Mesenchymal stem cell (in vitro differentiated cells and primary cell): ENCODE data around the gene ZXDC.

Experiments used
- DNase-seq: peaks from one replicate; pipeline ENCODE4 v3.0.0-alpha.2; 2013
- H2AFZ ChIP-seq: one replicate; pipeline ENCODE4 v1.6.1; 2013; ENCODE audit warnings: low read depth, mild to moderate bottlenecking, control low read depth, inconsistent platforms, low read length, moderate library complexity
- H2AK5ac ChIP-seq: 2 replicates; pipeline ENCODE4 v1.6.1; 2013; ENCODE audit warnings: low read length, moderate library complexity, mild to moderate bottlenecking, inconsistent platforms; ENCODE audit not compliant: severe bottlenecking
- H2BK120ac ChIP-seq: one replicate; pipeline ENCODE4 v1.6.1; 2013; ENCODE audit warnings: low read depth, mild to moderate bottlenecking, inconsistent platforms, low read length, moderate library complexity
- H2BK12ac ChIP-seq, 2 experiments: one replicate each; pipeline ENCODE4 v1.6.1; 2013; ENCODE audit warnings: inconsistent platforms in 2 of 2, low read length in 2 of 2, mild to moderate bottlenecking in 2 of 2, moderate library complexity in 2 of 2, control low read depth in 1 of 2
- H2BK15ac ChIP-seq: one replicate; pipeline ENCODE4 v1.6.1; 2013; ENCODE audit warnings: mild to moderate bottlenecking, low read depth, inconsistent platforms; ENCODE audit not compliant: poor library complexity, severe bottlenecking
- H2BK5ac ChIP-seq: 2 replicates; pipeline ENCODE4 v1.6.1; 2013; ENCODE audit warnings: low read depth, mild to moderate bottlenecking, low read length, control low read depth, inconsistent platforms; ENCODE audit not compliant: poor library complexity, severe bottlenecking
- H3K14ac ChIP-seq, 2 experiments: one replicate each; pipeline ENCODE4 v1.6.1; 2013; ENCODE audit warnings: inconsistent platforms in 2 of 2, low read length in 2 of 2, control low read depth in 1 of 2, mild to moderate bottlenecking in 1 of 2, moderate library complexity in 1 of 2
- H3K18ac ChIP-seq, 2 experiments: one replicate each; pipeline ENCODE4 v1.6.1; 2013; ENCODE audit warnings: inconsistent platforms in 2 of 2, low read length in 2 of 2, control low read depth in 1 of 2, low read depth in 1 of 2, mild to moderate bottlenecking in 1 of 2
- H3K23ac ChIP-seq, 2 experiments: one replicate each; pipeline ENCODE4 v1.6.1; 2013; ENCODE audit warnings: inconsistent platforms in 2 of 2, low read length in 2 of 2, mild to moderate bottlenecking in 2 of 2, moderate library complexity in 2 of 2, control low read depth in 1 of 2
- H3K27ac ChIP-seq: 2 replicates; pipeline ENCODE4 v1.5.1; 2013; ENCODE audit warnings: mild to moderate bottlenecking, moderate library complexity, low read length, control low read depth, inconsistent platforms; ENCODE audit not compliant: poor library complexity, severe bottlenecking
- H3K27me3 ChIP-seq, 2 experiments: 2 replicates each; pipeline versions ENCODE4 v1.6.1 to v1.7.0; 2013; ENCODE audit warnings: low read length in 2 of 2, mild to moderate bottlenecking in 2 of 2, moderate library complexity in 2 of 2, control low read depth in 1 of 2, inconsistent platforms in 1 of 2; ENCODE audit not compliant: control insufficient read depth in 1 of 2, insufficient read depth in 1 of 2
- H3K36me3 ChIP-seq, 2 experiments: 2 replicates each; pipeline versions ENCODE4 v1.6.1 to v1.7.0; 2013; ENCODE audit warnings: low read length in 2 of 2, control low read depth in 1 of 2, inconsistent platforms in 1 of 2, low read depth in 1 of 2, mild to moderate bottlenecking in 1 of 2; ENCODE audit not compliant: insufficient read depth in 2 of 2, control insufficient read depth in 1 of 2
- H3K4ac ChIP-seq, 2 experiments: one replicate each; pipeline ENCODE4 v1.6.1; 2013; ENCODE audit warnings: inconsistent platforms in 2 of 2, low read length in 2 of 2, mild to moderate bottlenecking in 2 of 2, moderate library complexity in 2 of 2, control low read depth in 1 of 2, low read depth in 1 of 2
- H3K4me1 ChIP-seq: 2 replicates; pipeline ENCODE4 v1.6.1; 2013; ENCODE audit warnings: low read depth, low read length, control low read depth; ENCODE audit not compliant: control insufficient read depth, insufficient read depth
- H3K4me2 ChIP-seq: 2 replicates; pipeline ENCODE4 v1.6.1; 2013; ENCODE audit warnings: low read length, mild to moderate bottlenecking, inconsistent platforms; ENCODE audit not compliant: poor library complexity, severe bottlenecking
- H3K4me3 ChIP-seq, 2 experiments: 2 replicates each; pipeline versions ENCODE4 v1.5.1 to v1.7.0; 2013; ENCODE audit warnings: low read length in 2 of 2, mild to moderate bottlenecking in 2 of 2, control low read depth in 1 of 2, low read depth in 1 of 2; ENCODE audit not compliant: insufficient read depth in 1 of 2
- H3K79me1 ChIP-seq: replicated peaks from 2 replicates; pipeline ENCODE4 v1.6.1; 2013; ENCODE audit warnings: mild to moderate bottlenecking, control low read depth, low read length, inconsistent platforms; ENCODE audit not compliant: poor library complexity, severe bottlenecking
- H3K9ac ChIP-seq: 2 replicates; pipeline ENCODE4 v1.7.0; 2013; ENCODE audit warnings: mild to moderate bottlenecking, low read length, moderate library complexity
- H3K9me3 ChIP-seq: 2 replicates; pipeline ENCODE4 v1.7.0; 2013; ENCODE audit warnings: mild to moderate bottlenecking, low read length; ENCODE audit not compliant: control insufficient read depth
- H4K8ac ChIP-seq: one replicate; pipeline ENCODE4 v1.6.1; 2013; ENCODE audit warnings: inconsistent platforms, mild to moderate bottlenecking, low read length, moderate library complexity
- H4K91ac ChIP-seq: one replicate; pipeline ENCODE4 v1.6.1; 2013; ENCODE audit warnings: mild to moderate bottlenecking, low read length, inconsistent platforms
- WGBS: methylation state at CpG from one replicate; pipeline ENCODE4 v1.1.7; 2013; ENCODE audit warnings: mixed read lengths; 5-methylcytosine and 5-hydroxymethylcytosine counted together

Gene ZXDC

DNA sequence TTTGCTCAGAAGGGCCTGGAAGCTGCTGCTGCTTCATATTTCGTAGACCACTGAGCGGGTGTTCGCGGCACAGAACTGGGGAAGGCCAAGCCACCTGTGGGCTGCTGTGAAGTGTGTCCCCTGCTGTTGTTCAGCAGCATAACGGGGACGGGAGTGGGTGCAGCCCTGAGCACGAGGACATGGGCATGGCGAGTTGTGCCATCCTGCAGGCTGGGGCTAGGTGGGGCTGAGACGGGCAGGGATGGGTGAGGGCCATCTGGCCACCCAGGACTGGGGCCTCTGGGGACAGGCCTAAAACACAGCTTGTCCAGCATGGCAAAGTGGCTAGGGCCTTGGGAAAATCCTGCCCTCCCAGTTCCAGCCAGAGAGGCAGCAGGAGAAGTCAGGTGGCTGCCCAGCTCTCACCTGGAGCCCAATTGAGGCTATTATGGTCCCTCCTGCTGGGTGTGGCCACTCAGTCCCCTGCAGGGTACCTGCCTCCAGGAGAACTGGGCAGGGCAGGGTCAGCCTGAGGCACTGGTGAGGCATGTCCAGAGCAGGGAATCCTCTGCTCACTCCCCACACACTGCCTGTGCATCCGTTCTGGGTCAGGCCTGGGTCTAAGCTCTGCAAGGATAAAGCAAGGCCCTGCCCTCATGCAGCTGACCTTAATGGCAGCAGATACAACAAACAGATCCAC is 51.5 kb downstream of the ZXDC start:
- Histone ChIP-seq H3K9me3 (peaks cover 20% of the 10 kb centered on the region), H3K23ac (no peak overlapping the region), H2AFZ (no peak overlapping the region), H2BK120ac (no peak overlapping the region), H3K9ac (no peak overlapping the region), H3K36me3 (peaks cover 0 to 4% of the 10 kb centered on the region in 2 experiments), H2BK12ac (no peak overlapping the region), H3K4ac (no peak overlapping the region), H3K4me2 (no peak overlapping the region), H3K4me3 (no peak overlapping the region), H4K8ac (no peak overlapping the region), H3K18ac (no peak overlapping the region), H2BK15ac (no peak overlapping the region), H2AK5ac (no peak overlapping the region), H3K14ac (peak overlapping the region in 1 of 2 experiments; percentile 64), H3K4me1 (peaks cover 5% of the 10 kb centered on the region), H4K91ac (no peak overlapping the region), H3K27me3 (peaks cover 0 to 13% of the 10 kb centered on the region in 2 experiments), H2BK5ac (no peak overlapping the region), H3K27ac (no peak overlapping the region), H3K79me1 (no peaks in the 10 kb centered on the region)
- 94% methylated on average over 10 of the region's 10 CpGs for WGBS
- DNase-seq, result no peak

DNA sequence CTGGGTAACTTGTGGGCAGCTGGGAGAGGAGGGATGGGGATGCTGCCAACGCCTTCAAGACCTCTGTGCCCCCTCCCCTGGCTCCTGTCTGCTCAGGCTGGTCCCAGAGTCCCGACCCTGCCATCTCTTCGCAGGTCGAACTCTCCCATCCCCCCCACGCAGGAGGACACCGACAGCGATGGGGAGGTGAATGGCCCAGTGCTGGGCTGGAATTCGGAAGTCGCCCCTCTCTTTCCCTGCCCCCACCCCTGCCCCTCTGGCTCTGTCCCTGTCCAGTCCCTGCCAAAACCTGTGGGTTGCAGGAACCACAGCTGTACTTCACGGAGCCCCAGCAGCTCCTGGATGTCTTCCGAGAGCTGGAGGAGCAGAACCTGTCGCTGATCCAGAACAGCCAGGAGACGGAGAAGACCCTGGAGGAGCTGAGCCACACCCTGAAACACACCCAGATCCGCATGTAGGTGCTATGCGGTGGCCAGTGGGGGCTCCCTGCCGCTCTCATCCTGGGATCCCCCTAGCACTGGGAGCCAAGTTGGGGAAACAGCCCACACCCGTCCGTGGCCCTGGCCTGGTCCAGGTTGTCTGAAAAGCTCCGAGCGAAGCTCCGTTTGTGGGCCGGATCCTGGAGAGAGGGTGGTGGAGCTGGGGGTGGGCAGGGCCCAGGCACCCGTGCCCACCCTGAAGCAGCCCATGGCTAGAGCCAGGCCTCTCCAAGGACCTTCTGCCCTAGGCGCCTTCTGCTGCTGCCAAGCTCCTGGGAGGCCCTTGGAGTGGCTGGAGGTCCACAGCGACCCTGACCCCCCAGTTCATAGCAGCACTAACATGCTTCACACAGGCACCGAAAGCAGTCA is 52.3 kb downstream of the ZXDC start:
- Histone ChIP-seq H2AK5ac (no peak overlapping the region), H3K9ac (no peak overlapping the region), H3K27me3 (peaks cover 0 to 19% of the 10 kb centered on the region in 2 experiments), H3K27ac (no peak overlapping the region), H2AFZ (no peak overlapping the region), H2BK12ac (no peak overlapping the region), H3K4ac (no peak overlapping the region), H3K9me3 (peaks cover 20% of the 10 kb centered on the region), H2BK5ac (no peak overlapping the region), H2BK120ac (no peak overlapping the region), H3K23ac (no peak overlapping the region), H3K79me1 (no peaks in the 10 kb centered on the region), H3K4me1 (peaks cover 5% of the 10 kb centered on the region), H3K4me3 (no peak overlapping the region), H4K91ac (no peak overlapping the region), H2BK15ac (no peak overlapping the region), H3K18ac (no peak overlapping the region), H3K4me2 (no peak overlapping the region), H3K14ac (no peak overlapping the region), H4K8ac (no peak overlapping the region), H3K36me3 (peaks cover 0 to 4% of the 10 kb centered on the region in 2 experiments)
- WGBS, result 88% methylated on average over 25 of the region's 26 CpGs
- no peak for DNase-seq

DNA sequence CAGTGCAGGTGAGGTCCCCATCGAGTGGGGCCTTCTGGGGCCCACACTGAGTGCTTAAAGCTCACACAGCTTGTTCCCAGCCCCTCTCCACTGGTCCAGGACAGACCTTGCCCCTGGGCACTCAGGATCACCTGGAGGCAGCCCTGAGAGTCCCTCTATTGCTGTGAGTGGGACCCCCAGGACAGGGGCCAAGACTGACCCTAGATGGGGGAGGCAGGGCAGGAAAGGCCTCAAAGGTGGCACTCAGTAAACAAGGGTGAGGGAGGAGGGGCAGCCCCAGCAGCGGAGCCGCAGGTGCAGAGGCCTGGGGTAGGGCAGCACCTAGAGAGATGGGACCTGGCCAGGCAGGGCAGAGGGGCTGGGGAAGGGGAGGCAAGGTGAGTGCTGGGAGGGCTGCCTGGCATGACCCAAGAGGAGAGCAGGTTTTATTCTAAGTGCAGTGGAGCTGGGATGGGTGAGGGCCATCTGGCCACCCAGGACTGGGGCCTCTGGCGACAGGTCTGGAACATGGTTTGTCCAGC is 53.1 kb downstream of the ZXDC start:
- Histone ChIP-seq H3K27ac (no peak overlapping the region), H3K9ac (no peak overlapping the region), H3K4ac (no peak overlapping the region), H2AK5ac (no peak overlapping the region), H2AFZ (no peak overlapping the region), H3K79me1 (no peaks in the 10 kb centered on the region), H2BK15ac (no peak overlapping the region), H3K18ac (no peak overlapping the region), H4K91ac (no peak overlapping the region), H2BK12ac (no peak overlapping the region), H3K4me1 (peaks cover 5% of the 10 kb centered on the region), H3K9me3 (peaks cover 20% of the 10 kb centered on the region), H2BK5ac (no peak overlapping the region), H3K23ac (no peak overlapping the region), H3K4me2 (no peak overlapping the region), H3K36me3 (peaks cover 0 to 4% of the 10 kb centered on the region in 2 experiments), H3K4me3 (no peak overlapping the region), H2BK120ac (no peak overlapping the region), H4K8ac (no peak overlapping the region), H3K27me3 (peaks cover 0 to 27% of the 10 kb centered on the region in 2 experiments), H3K14ac (no peak overlapping the region)
- DNase-seq, result no peak
- WGBS, result 81% methylated on average over 4 of the region's 4 CpGs

DNA sequence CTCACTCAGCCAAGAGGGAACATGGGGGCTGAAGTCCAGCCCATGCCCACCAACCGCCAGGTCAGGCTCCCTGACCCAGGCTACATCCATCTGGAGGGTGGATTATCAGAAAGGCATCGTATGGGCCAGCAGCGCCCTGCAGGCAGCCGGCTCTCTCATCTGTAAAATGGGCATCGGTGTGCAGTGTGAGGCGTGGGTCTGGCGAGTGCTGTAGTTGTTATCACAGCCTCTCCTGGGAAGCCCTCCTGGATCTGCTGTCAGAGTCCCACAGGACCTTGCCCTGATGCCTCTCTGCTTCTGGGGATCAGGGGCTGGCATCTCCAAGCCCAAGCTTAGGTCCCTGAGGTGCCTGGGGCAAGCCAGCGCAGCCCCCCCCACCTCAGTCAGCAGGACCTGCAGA is 53.6 kb downstream of the ZXDC start:
- no peak overlapping the region for H2BK120ac ChIP-seq
- no peak overlapping the region for H2AK5ac ChIP-seq

More for the DNA sequence above, 53.6 kb downstream of the ZXDC start:
- Histone ChIP-seq H3K9me3 (peaks cover 15% of the 10 kb centered on the region), H3K27me3 (peaks cover 0 to 32% of the 10 kb centered on the region in 2 experiments), H3K14ac (no peak overlapping the region), H3K4me1 (peaks cover 5% of the 10 kb centered on the region), H2BK15ac (no peak overlapping the region), H4K8ac (no peak overlapping the region), H2BK5ac (no peak overlapping the region), H2AFZ (no peak overlapping the region), H3K4me2 (no peak overlapping the region), H3K27ac (no peak overlapping the region), H3K9ac (no peak overlapping the region), H3K23ac (peak overlapping the region in 1 of 2 experiments; percentile 31), H3K79me1 (no peaks in the 10 kb centered on the region), H3K4me3 (no peak overlapping the region), H2BK12ac (no peak overlapping the region), H4K91ac (no peak overlapping the region), H3K4ac (no peak overlapping the region), H3K36me3 (peaks cover 0 to 4% of the 10 kb centered on the region in 2 experiments), H3K18ac (no peak overlapping the region)
- 93% methylated on average over 8 of the region's 8 CpGs for WGBS
- no peak for DNase-seq
